HepG2 (cell line): Measurements from ENCODE around the gene POU5F1. TPM values are rescaled to one million over a fixed set of nuclear protein-coding genes. Genes with fewer than 3 reads are reported as not detected.

Experiments used
- ATAD3A ChIP-seq: sonication (generic); formaldehyde crosslinking; IDR thresholded peaks from 2 replicates; pipeline ENCODE4 v1.4.0; 2020; ENCODE audit warnings: missing genetic modification reagents
- CBFB ChIP-seq: sonication (generic); formaldehyde crosslinking; IDR thresholded peaks from 2 replicates; pipeline ENCODE4 v1.4.0; 2020; ENCODE audit warnings: missing genetic modification reagents
- ETV5 ChIP-seq: IDR thresholded peaks from 2 replicates; pipeline ENCODE4 v1.6.1; 2018; ENCODE audit warnings: missing biosample characterization, missing genetic modification reagents, inconsistent platforms, borderline replicate concordance
- HMG20B ChIP-seq: conservative IDR thresholded peaks from 2 replicates; pipeline ENCODE4 v1.6.1; 2016; ENCODE audit warnings: missing genetic modification reagents, missing compliant biosample characterization
- HNF4A ChIP-seq: sonication (generic); formaldehyde crosslinking; IDR thresholded peaks from 2 replicates; pipeline ENCODE4 v1.4.0; 2020; ENCODE audit warnings: missing genetic modification reagents
- HOXA9 ChIP-seq: sonication (generic); formaldehyde crosslinking; IDR thresholded peaks from 2 replicates; pipeline ENCODE4 v1.8.1; 2022; ENCODE audit warnings: missing genetic modification reagents, mild to moderate bottlenecking, moderate library complexity, borderline replicate concordance
- ISL2 ChIP-seq: sonication (generic); formaldehyde crosslinking; IDR thresholded peaks from 2 replicates; pipeline ENCODE4 v1.5.0; 2020; ENCODE audit warnings: missing genetic modification reagents
- JDP2 ChIP-seq: sonication (generic); formaldehyde crosslinking; IDR thresholded peaks from 2 replicates; pipeline ENCODE4 v1.8.1; 2022; ENCODE audit warnings: missing genetic modification reagents, borderline replicate concordance
- JUNB ChIP-seq: sonication (generic); formaldehyde crosslinking; IDR thresholded peaks from 2 replicates; pipeline ENCODE4 v1.8.0; 2022; ENCODE audit warnings: missing genetic modification reagents, mild to moderate bottlenecking, borderline replicate concordance
- KLF15 ChIP-seq: sonication (generic); formaldehyde crosslinking; IDR thresholded peaks from 2 replicates; pipeline ENCODE4 v1.8.1; 2023; ENCODE audit warnings: borderline replicate concordance, mild to moderate bottlenecking, inconsistent platforms, missing genetic modification reagents, mixed read lengths
- NR2C2 ChIP-seq: sonication (generic); formaldehyde crosslinking; IDR thresholded peaks from 2 replicates; pipeline ENCODE4 v1.4.0; 2020; ENCODE audit warnings: missing genetic modification reagents, mild to moderate bottlenecking, moderate library complexity, borderline replicate concordance
- RFX1 ChIP-seq: fragments of 450-650 bp; IDR thresholded peaks from 2 replicates; pipeline ENCODE4 v1.6.1; 2017
- SMAD3 ChIP-seq: sonication (generic); formaldehyde crosslinking; IDR thresholded peaks from 2 replicates; pipeline ENCODE4 v1.4.0; 2020; ENCODE audit warnings: missing genetic modification reagents
- STAT5B ChIP-seq: sonication (generic); formaldehyde crosslinking; IDR thresholded peaks from 2 replicates; pipeline ENCODE4 v1.4.0; 2020; ENCODE audit warnings: missing genetic modification reagents
- ZNF816 ChIP-seq: sonication (generic); formaldehyde crosslinking; IDR thresholded peaks from 2 replicates; pipeline ENCODE4 v1.8.0; 2022; ENCODE audit warnings: missing genetic modification reagents, mild to moderate bottlenecking, borderline replicate concordance
- ZNF879 ChIP-seq: sonication (generic); formaldehyde crosslinking; IDR thresholded peaks from 2 replicates; pipeline ENCODE4 v1.8.1; 2023; ENCODE audit warnings: missing genetic modification reagents
- polyA plus RNA-seq, 8 experiments: library from polyadenylated mRNA; depleted of rRNA in 3 of 8; stranded (reverse) in 7 of 8; unstranded in 1 of 8; fragments of >200 nt; fragmentation: Illumina TruSeq in 4 of 8; extraction: Trizol in 4 of 8; gene quantifications; 2 replicates each; pipeline versions ENCODE4 v1.2.1 to v1.2.3, GENCODE V29; 2011 to 2016; ENCODE audit warnings: low read depth in 4 of 8, missing spikeins in 1 of 8, mixed read lengths in 1 of 8; ENCODE audit not compliant: insufficient read depth in 1 of 8
- total RNA-seq, 5 experiments: library from RNA; depleted of rRNA; stranded (reverse); fragments of >200 nt; fragmentation: Illumina TruSeq; extraction: Trizol; gene quantifications; 2 replicates each; pipeline ENCODE4 v1.2.3, GENCODE V29; 2016; ENCODE audit warnings: low read depth in 1 of 5
- TF ChIP-seq, protein P1 (sequence below): sonication (generic); formaldehyde crosslinking; IDR thresholded peaks from 2 replicates; pipeline ENCODE4 v1.4.0; 2020; ENCODE audit warnings: missing genetic modification reagents
- TF ChIP-seq, protein P2 (sequence below): sonication (generic); formaldehyde crosslinking; IDR thresholded peaks from 2 replicates; pipeline ENCODE4 v1.4.0; 2020; ENCODE audit warnings: mild to moderate bottlenecking, low read depth, missing genetic modification reagents
- TF ChIP-seq, protein P3 (sequence below): IDR thresholded peaks from 2 replicates; pipeline ENCODE4 v1.6.1; 2012; ENCODE audit warnings: inconsistent platforms
- TF ChIP-seq, protein P4 (sequence below): IDR thresholded peaks from 2 replicates; pipeline ENCODE4 v1.6.1; 2016; ENCODE audit warnings: missing compliant biosample characterization, missing genetic modification reagents, borderline replicate concordance
- TF ChIP-seq, protein P5 (sequence below): IDR thresholded peaks from 2 replicates; pipeline ENCODE4 v1.6.1; 2018; ENCODE audit warnings: missing genetic modification reagents

POU5F1 gene
- total and polyA plus RNA-seq, 2 of the 13 experiments (the other 11 are each of a cell fraction or from before 2014, with no cell fraction given) = 2.5 to 7.2 TPM

DNA sequence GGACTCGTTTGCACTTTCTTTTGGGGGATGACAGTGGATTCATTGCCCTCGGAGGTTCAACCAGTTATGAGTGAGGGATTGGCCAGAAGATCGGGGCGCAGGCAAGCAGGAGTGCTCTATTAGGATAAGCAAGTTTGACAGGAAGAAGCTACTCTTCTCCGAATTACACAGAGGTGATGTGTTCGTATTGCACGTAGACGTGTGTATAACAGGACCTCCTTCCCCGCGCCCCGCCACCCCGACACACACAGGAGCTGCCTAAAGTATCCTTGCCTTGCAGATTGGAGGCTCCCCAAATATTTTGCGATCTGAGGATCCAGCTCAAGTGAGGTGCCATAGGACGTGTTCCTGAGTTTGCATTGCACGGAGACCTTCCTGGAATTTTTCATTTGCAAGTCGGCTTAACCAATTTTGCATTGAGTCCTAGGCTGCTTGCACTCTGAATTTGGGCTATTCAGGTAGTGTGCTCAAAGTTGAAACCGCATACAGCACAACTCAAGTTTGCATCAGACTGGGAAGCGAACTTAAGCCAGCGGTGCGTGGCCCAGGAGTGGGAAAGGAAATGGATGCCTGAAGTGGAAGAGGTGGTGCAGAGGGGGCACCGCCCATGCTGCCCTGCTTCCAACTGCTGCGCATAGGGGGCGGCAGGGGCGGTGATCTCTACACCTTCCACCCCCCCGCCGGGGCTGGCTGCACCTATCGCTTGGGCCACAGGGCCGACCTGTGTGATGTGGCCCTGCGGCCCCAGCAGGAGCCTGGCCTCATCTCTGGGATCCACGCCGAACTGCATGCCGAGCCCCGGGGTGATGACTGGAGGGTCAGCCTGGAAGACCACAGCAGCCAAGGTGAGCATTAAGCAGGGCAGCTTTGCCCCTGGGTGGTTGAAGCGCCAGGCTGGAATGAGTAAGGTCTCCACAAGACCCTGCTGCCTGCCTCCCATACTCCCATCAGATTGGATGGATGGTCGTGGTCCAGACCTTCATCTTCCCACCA is 11.3 kb downstream of the POU5F1 start (continued):
- TF ChIP-seq, protein P1, sequence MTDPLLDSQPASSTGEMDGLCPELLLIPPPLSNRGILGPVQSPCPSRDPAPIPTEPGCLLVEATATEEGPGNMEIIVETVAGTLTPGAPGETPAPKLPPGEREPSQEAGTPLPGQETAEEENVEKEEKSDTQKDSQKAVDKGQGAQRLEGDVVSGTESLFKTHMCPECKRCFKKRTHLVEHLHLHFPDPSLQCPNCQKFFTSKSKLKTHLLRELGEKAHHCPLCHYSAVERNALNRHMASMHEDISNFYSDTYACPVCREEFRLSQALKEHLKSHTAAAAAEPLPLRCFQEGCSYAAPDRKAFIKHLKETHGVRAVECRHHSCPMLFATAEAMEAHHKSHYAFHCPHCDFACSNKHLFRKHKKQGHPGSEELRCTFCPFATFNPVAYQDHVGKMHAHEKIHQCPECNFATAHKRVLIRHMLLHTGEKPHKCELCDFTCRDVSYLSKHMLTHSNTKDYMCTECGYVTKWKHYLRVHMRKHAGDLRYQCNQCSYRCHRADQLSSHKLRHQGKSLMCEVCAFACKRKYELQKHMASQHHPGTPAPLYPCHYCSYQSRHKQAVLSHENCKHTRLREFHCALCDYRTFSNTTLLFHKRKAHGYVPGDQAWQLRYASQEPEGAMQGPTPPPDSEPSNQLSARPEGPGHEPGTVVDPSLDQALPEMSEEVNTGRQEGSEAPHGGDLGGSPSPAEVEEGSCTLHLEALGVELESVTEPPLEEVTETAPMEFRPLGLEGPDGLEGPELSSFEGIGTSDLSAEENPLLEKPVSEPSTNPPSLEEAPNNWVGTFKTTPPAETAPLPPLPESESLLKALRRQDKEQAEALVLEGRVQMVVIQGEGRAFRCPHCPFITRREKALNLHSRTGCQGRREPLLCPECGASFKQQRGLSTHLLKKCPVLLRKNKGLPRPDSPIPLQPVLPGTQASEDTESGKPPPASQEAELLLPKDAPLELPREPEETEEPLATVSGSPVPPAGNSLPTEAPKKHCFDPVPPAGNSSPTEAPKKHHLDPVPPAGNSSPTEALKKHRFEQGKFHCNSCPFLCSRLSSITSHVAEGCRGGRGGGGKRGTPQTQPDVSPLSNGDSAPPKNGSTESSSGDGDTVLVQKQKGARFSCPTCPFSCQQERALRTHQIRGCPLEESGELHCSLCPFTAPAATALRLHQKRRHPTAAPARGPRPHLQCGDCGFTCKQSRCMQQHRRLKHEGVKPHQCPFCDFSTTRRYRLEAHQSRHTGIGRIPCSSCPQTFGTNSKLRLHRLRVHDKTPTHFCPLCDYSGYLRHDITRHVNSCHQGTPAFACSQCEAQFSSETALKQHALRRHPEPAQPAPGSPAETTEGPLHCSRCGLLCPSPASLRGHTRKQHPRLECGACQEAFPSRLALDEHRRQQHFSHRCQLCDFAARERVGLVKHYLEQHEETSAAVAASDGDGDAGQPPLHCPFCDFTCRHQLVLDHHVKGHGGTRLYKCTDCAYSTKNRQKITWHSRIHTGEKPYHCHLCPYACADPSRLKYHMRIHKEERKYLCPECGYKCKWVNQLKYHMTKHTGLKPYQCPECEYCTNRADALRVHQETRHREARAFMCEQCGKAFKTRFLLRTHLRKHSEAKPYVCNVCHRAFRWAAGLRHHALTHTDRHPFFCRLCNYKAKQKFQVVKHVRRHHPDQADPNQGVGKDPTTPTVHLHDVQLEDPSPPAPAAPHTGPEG (CRISPR knock-in tag) = no peak; the same call in 1 of the 2 replicates
- TF ChIP-seq, protein P2, sequence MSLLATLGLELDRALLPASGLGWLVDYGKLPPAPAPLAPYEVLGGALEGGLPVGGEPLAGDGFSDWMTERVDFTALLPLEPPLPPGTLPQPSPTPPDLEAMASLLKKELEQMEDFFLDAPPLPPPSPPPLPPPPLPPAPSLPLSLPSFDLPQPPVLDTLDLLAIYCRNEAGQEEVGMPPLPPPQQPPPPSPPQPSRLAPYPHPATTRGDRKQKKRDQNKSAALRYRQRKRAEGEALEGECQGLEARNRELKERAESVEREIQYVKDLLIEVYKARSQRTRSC (CRISPR knock-in tag) = no peak
- TF ChIP-seq CBFB (CRISPR knock-in tag) (no peak), STAT5B (no peak), ATAD3A (CRISPR knock-in tag) (no peak), SMAD3 (CRISPR knock-in tag) (no peak), HNF4A (peak; percentile 56; the same call in 1 of the 2 replicates), JDP2 (CRISPR knock-in tag) (no peak), ISL2 (no peak), HMG20B (CRISPR knock-in tag) (no peak), RFX1 (no peak), ZNF879 (no peak), KLF15 (no peak), NR2C2 (no peak), JUNB (no peak), ETV5 (CRISPR knock-in tag) (no peak), HOXA9 (CRISPR knock-in tag) (no peak), ZNF816 (CRISPR knock-in tag) (no peak)
- TF ChIP-seq, protein P3, sequence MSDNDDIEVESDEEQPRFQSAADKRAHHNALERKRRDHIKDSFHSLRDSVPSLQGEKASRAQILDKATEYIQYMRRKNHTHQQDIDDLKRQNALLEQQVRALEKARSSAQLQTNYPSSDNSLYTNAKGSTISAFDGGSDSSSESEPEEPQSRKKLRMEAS = no peak
- TF ChIP-seq, protein P4, sequence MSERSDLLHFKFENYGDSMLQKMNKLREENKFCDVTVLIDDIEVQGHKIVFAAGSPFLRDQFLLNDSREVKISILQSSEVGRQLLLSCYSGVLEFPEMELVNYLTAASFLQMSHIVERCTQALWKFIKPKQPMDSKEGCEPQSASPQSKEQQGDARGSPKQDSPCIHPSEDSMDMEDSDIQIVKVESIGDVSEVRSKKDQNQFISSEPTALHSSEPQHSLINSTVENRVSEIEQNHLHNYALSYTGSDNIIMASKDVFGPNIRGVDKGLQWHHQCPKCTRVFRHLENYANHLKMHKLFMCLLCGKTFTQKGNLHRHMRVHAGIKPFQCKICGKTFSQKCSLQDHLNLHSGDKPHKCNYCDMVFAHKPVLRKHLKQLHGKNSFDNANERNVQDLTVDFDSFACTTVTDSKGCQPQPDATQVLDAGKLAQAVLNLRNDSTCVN (CRISPR knock-in tag) = no peak
- TF ChIP-seq, protein P5, sequence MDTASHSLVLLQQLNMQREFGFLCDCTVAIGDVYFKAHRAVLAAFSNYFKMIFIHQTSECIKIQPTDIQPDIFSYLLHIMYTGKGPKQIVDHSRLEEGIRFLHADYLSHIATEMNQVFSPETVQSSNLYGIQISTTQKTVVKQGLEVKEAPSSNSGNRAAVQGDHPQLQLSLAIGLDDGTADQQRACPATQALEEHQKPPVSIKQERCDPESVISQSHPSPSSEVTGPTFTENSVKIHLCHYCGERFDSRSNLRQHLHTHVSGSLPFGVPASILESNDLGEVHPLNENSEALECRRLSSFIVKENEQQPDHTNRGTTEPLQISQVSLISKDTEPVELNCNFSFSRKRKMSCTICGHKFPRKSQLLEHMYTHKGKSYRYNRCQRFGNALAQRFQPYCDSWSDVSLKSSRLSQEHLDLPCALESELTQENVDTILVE = no peak
